OCI-LY7 (cell line): ENCODE measurements around the gene TTLL7. TPM values are rescaled to one million over a fixed set of nuclear protein-coding genes. Genes with fewer than 3 reads are reported as not detected.

Source experiments
- BruUV-seq: library from RNA; stranded (reverse); fragments of 400-500 nt; replicated peaks from 2 replicates; lab custom pipeline; 2021; lab: Mats Ljungman, UMichigan
- CTCF ChIA-PET: fragments of 300-600 bp; sonication (Branson Sonifier 250); formaldehyde crosslinking; loops from one replicate; lab custom pipeline; 2022; ENCODE audit warnings: antibody characterized with exemption; ENCODE audit not compliant: unreplicated experiment; lab: Charles Lee
- POLR2A ChIA-PET: fragments of 300-600 bp; sonication (Branson Sonifier 250); formaldehyde crosslinking; loops from one replicate; lab custom pipeline; 2022; ENCODE audit warnings: antibody characterized with exemption; lab: Charles Lee
- DNase-seq: peaks from one replicate; pipeline ENCODE4 v3.0.0-alpha.2; 2015; ENCODE audit warnings: low spot score
- H2AFZ ChIP-seq: fragments of 200-600 bp; sonication (generic), shearing (Covaris generic); 2 replicates; pipeline ENCODE4 v1.6.1; 2014; ENCODE audit warnings: mild to moderate bottlenecking, antibody characterized with exemption, low read length, moderate library complexity
- H3K27ac ChIP-seq: fragments of 200-600 bp; sonication (generic); 2 replicates; pipeline ENCODE4 v1.5.1; 2014; ENCODE audit warnings: mixed run types, low read depth, mild to moderate bottlenecking, moderate library complexity, low read length, inconsistent platforms; ENCODE audit not compliant: poor library complexity, severe bottlenecking
- H3K36me3 ChIP-seq: fragments of 200-600 bp; sonication (generic); 2 replicates; pipeline ENCODE4 v1.6.1; 2014; ENCODE audit warnings: mild to moderate bottlenecking, antibody characterized with exemption, low read length, moderate library complexity, mixed read lengths; ENCODE audit not compliant: insufficient read depth
- H3K4me1 ChIP-seq: fragments of 200-600 bp; sonication (generic); 2 replicates; pipeline ENCODE4 v1.5.1; 2014; ENCODE audit warnings: mild to moderate bottlenecking, low read length; ENCODE audit not compliant: insufficient read depth, poor library complexity, severe bottlenecking
- H3K4me2 ChIP-seq: fragments of 200-600 bp; sonication (generic); 2 replicates; pipeline ENCODE4 v1.6.1; 2014; ENCODE audit warnings: mild to moderate bottlenecking, low read length
- H3K4me3 ChIP-seq: fragments of 200-600 bp; sonication (generic); 2 replicates; pipeline ENCODE4 v1.5.1; 2014; ENCODE audit warnings: mild to moderate bottlenecking, low read depth, low read length; ENCODE audit not compliant: poor library complexity, severe bottlenecking
- H3K79me2 ChIP-seq: fragments of 200-600 bp; sonication (generic); 2 replicates; pipeline ENCODE4 v1.6.1; 2016; ENCODE audit warnings: low read depth, mild to moderate bottlenecking, low read length, moderate library complexity, mixed read lengths; ENCODE audit not compliant: insufficient read depth
- H3K9me2 ChIP-seq: fragments of 200-600 bp; sonication (generic); 2 replicates; pipeline ENCODE4 v1.6.1; 2016; ENCODE audit warnings: mild to moderate bottlenecking, low read length, mixed read lengths; ENCODE audit not compliant: insufficient read depth
- H3K9me3 ChIP-seq: fragments of 200-600 bp; sonication (generic); 2 replicates; pipeline ENCODE4 v1.6.1; 2014; ENCODE audit warnings: mild to moderate bottlenecking, mixed run types, low read length, mixed read lengths
- H4K20me1 ChIP-seq: fragments of 200-600 bp; sonication (generic); 2 replicates; pipeline ENCODE4 v1.6.1; 2014; ENCODE audit warnings: mild to moderate bottlenecking, antibody characterized with exemption, low read length, moderate library complexity, mixed read lengths; ENCODE audit not compliant: insufficient read depth
- CTCF ChIP-seq: fragments of 200-600 bp; sonication (generic); conservative IDR thresholded peaks from 2 replicates; pipeline ENCODE4 v1.5.1; 2014; ENCODE audit warnings: mild to moderate bottlenecking, antibody characterized with exemption, low read length, moderate library complexity, mixed read lengths
- EZH2phosphoT487 ChIP-seq: fragments of 200-600 bp; sonication (generic); IDR thresholded peaks from 2 replicates; pipeline ENCODE4 v1.6.1; 2018; ENCODE audit warnings: low read depth, borderline replicate concordance, mild to moderate bottlenecking, mixed run types, antibody characterized with exemption, low read length, moderate library complexity, mixed read lengths
- intact Hi-C: fragments of 100-400 bp; cut with micrococcal nuclease; formaldehyde crosslinking; loops from one replicate; pipeline ENCODE4 v1.10.0; 2022; ENCODE audit not compliant: unreplicated experiment
- total RNA-seq, 2 experiments: library from RNA; depleted of rRNA in 1 of 2; stranded (reverse); fragments of >200 nt in 1 of 2; shearing (Covaris generic) in 1 of 2; gene quantifications; 2 replicates each; pipeline ENCODE4 v1.2.3, GENCODE V29; 2014 to 2022

The TTLL7 gene
- total RNA-seq, 2 experiments from 2014 or later, result 0.76 to 0.88 TPM

DNA sequence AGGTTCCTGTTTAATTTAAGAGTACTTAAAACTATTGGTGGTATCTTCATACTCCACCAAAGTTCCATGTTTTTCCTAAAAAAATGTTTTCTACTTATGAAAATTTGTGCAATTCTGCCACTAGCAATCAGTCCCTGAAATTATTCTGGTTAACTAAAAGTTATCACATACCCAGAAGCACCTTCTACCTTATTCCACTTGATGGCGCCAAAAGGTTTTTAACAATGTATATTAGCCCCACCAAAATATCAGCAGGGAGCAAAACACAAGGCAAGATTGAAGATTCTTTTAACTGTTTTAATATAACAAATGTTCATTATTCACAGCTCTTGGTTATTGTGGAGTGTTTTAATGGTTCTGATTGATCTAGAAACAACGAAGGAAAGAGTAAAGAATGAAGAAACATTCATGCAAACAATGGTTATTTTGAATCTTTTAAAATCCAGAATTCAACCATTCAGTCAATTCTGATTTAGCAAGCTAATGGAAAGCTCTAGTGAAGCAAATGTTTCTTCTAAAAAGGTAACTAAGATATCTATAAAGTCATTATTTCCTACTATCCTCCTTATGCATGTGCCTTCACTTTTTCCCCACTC is 67.2 kb downstream of the TTLL7 start:
- Histone ChIP-seq H2AFZ (no peak overlapping the region), H3K36me3 (no peaks in the 10 kb centered on the region), H3K27ac (no peak overlapping the region), H4K20me1 (no peaks in the 10 kb centered on the region), H3K9me2 (no peaks in the 10 kb centered on the region), H3K4me1 (no peaks in the 10 kb centered on the region), H3K4me3 (no peak overlapping the region), H3K4me2 (no peak overlapping the region), H3K9me3 (no peaks in the 10 kb centered on the region), H3K79me2 (no peaks in the 10 kb centered on the region)
- DNase-seq, result peak; percentile 67
- POLR2A ChIA-PET, result interaction anchor here (0.7 kb wide), 2 partner anchors 306 to 854 kb away, joined by 3 read pairs; no protein-coding TSS in a partner anchor
- intact Hi-C loops, result loop anchor here (1.0 to 5.0 kb wide), 4 partner anchors 191 to 841 kb away; no protein-coding TSS in a partner anchor
- no TSS peak for BruUV-seq
- CTCF ChIA-PET, result no interaction called here
- TF ChIP-seq EZH2phosphoT487 (no peak), CTCF (peak; percentile 95)

GRCh38 chr1:83929184-83929583 is 69.7 kb downstream of the TTLL7 start:
- no peaks in the 10 kb centered on the region for H3K79me2 ChIP-seq
- no peak for DNase-seq
- H3K27ac ChIP-seq, result no peak overlapping the region
- no peaks in the 10 kb centered on the region for H3K9me3 ChIP-seq
- H3K4me2 ChIP-seq, result no peak overlapping the region
- TF ChIP-seq CTCF, result no peak
- TF ChIP-seq EZH2phosphoT487, result no peak
- no TSS peak for BruUV-seq
- H3K36me3 ChIP-seq, result no peaks in the 10 kb centered on the region
- ChIA-PET CTCF (no interaction called here), POLR2A (interaction anchor here (0.7 kb wide), 1 partner anchor 186 kb away, joined by 3 read pairs; no protein-coding TSS in a partner anchor)
- H2AFZ ChIP-seq, result no peak overlapping the region
- H3K4me1 ChIP-seq, result no peaks in the 10 kb centered on the region
- H3K9me2 ChIP-seq, result no peaks in the 10 kb centered on the region
- intact Hi-C loops, result no loop called here
- H4K20me1 ChIP-seq, result no peaks in the 10 kb centered on the region
- no peak overlapping the region for H3K4me3 ChIP-seq

- no peaks in the 10 kb centered on the region for H3K4me1 ChIP-seq
- CTCF ChIA-PET, result interaction anchor here (0.6 kb wide), 1 partner anchor 150 kb away, joined by 14 read pairs; no protein-coding TSS in a partner anchor
Measured at GRCh38 chr1:83928396-83928795, 70.5 kb downstream of the TTLL7 start.

More at GRCh38 chr1:83928396-83928795, 70.5 kb downstream of the TTLL7 start:
- Histone ChIP-seq H3K9me3 (no peaks in the 10 kb centered on the region), H3K9me2 (no peaks in the 10 kb centered on the region), H3K27ac (no peak overlapping the region), H3K36me3 (no peaks in the 10 kb centered on the region), H2AFZ (no peak overlapping the region), H4K20me1 (no peaks in the 10 kb centered on the region), H3K4me3 (no peak overlapping the region), H3K79me2 (no peaks in the 10 kb centered on the region), H3K4me2 (no peak overlapping the region)
- intact Hi-C loops, result no loop called here
- no TSS peak for BruUV-seq
- no peak for DNase-seq
- POLR2A ChIA-PET, result no interaction called here
- TF ChIP-seq CTCF (no peak), EZH2phosphoT487 (no peak)
